DMS53 treated with DMSO at 0.1 percent for 48 hours (cell line): ENCODE data around the gene CWC27.

Experiments used
- DNase-seq: peaks from one replicate; lab custom pipeline; 2025; ENCODE audit not compliant: unreplicated experiment; lab: John Stamatoyannopoulos, UW

CWC27 gene

DNA sequence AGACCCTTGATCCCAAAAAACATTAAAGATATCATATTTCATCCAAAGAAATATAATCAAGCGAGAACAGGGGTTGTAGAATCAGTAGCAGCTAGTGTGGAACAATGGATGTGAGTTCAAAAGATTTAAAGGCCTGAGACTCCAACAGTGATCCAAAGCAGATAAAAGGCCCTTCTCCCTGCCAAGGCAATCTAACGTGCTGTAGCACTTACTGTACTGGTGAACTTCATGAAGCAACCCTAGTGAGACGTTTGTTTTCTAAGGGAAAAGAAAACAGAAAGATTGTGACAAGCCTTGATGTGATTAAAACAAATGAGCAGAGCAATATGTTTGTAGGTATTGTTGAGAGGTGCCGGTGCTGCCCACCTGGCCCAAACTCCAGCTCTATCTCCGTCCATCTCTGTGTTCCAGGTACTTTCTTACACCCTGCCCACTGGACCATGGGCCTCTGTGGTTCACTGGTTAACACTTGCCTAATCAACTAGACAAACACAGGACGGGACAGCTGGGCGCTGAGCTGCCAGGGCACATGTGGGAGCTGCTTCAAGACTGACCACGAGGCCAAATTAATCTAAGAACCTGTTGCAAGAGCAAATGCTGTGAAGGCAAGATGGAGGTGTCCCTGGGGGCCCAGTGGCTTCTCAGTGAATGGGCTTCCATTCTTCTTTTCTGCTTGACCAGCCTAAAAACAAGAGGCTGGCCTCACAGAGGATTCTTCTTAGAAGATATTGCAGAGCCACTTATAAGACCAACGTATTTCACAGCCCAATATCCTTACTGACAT lies 265.5 kb downstream of the CWC27 start:
- DNase-seq, result no peak

DNA sequence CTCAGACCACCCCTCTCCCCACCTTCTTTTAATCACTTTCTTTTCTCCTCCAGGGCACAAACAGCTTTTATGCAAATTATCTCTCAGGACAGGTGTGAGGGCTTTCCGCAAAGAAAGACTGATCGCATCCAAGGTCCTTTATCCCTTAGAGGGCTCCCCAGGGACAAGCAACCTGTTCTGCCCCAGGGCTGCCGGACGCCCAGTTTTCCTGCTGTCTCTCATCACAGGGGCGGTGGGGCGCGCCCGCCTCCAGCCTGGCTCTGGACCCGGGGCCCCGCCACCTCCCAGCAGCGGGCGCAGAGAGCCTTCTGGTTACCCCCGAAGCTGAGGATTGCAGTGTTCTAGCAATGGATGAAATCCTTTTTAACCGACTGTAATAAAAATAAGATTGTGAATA lies 266.1 kb downstream of the CWC27 start:
- no peak for DNase-seq

DNA sequence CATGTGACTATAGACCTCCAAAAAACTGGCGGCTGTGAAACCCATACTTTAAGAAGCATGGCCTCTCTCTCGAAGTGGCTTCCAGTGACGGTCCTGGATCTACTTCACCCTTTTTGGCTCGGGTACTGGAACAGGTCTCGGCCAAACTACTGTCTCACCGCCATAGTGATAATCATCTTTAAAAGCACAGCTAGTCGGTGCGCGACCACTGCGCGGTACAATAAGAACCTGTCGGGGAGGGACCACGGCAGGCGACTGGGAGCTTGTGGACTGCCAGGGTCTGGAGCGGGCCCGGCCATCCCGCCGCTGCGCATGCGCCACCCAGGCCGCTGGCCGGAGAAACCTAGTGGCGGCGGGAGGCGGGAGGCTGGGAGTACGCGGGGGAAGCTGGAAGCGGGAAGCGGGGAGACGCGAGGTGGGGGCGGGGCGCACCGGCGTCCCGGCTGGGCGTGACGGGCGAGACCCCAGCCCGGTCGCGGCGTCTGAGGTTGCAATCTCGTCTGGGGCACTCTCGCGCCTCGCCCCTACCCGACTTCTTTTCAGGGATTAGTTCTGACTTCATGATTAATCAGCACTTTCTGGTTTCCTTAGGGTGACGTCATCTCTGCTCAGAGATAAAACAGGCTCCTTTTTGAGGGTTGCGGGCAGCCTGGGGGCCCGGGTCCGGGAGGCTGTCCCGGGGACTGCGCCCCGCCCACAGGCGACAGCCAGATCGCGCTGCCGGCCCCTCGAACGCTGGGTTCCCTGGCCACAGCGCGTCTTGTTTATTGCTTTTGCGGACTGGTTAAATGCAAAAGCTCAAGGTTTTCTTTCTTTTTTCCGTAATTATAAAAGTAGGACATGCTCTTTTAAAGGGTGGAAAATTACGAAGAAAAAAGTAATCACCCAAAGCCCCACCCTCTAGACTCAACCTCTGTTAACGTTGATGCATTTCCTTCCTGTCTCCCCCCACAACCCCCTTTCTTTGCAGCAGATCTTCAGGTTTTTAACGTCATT lies 266.8 kb downstream of the CWC27 start:
- DNase-seq, result peak; percentile 82

DNA sequence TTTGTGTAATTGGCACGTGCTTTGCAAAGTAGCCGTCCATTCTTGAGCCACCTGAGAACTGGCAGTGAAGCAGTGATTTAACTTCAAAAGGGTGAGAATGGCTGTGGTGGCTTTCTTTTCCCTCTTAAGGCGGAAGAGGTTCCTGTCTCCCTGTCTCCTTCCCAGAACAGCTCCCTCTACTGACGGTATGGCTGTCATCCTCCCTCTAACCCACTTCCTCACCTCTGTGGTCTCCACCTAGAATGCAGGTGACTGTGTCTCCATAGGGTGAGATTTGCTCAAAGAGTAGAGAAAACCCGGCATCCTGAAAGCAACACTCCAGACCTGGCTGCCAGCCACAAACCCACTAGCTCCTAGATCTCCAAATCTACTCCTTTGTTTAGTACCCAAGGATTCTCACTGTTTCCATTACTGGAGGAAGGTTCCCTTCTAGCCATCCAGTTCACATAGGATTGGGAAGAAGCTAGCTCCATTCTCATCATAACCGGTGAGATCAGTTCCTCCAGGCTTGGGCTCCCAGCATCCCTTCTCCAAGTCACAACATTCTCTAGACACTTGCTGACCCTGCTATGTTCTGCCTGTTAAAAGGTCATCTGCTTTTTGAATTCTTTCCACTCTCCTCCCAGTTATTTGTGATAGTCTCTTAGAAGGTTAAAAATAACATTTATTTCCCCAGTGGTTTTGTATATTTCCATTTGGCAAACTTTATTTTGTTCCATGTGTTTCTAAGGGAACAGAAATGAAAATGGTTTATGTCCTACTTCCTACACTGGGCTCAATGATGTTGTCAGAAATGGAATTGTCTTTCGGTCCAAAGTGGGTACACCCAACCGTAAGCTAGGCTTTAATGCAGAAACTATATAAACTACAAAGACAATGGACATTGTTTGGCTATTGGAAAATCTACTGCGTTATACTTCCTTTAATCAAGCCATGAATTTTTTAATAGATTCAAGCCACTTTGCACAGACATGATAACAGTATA lies 269.4 kb downstream of the CWC27 start:
- DNase-seq, result peak; percentile 27

DNA sequence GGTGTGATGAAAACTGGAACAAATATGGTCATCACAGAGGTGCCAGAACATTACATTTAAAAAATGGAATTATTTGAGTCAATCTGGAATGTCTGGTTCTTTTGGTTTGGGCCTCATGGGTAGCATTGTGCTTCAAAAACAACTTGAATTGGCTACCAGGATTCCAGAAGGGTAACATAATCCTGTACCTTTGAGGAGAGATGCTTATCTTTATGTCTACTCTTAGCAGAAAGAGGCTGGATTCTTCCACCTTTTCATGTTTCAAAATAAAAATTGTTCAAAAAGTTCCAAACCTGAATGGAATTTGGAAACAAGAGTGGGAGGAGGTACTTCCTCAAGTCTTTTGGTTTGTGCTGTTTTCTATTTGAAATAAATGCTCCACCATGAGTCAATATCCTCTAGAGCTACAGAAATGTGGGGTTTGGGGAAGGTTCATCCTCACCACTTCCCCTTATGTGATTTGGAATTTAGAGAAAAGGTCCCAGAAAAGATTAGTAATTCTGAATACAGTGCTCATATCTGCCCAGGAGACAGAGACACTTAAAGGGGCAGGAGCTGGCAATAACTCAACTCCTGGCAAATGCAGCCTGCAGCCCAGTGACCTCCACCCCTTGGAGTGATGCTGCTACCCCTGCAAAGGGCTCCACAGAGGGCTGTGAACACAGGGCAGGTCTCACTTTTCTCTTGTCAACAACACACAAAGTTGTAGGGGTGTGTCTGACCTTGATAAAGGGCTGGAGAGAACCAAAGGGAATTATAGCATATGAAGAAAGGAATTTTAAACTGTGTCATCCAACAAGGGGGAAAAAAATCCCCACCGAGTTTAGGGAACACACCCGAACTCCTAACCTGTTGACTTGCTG lies 272.8 kb downstream of the CWC27 start:
- no peak for DNase-seq

DNA sequence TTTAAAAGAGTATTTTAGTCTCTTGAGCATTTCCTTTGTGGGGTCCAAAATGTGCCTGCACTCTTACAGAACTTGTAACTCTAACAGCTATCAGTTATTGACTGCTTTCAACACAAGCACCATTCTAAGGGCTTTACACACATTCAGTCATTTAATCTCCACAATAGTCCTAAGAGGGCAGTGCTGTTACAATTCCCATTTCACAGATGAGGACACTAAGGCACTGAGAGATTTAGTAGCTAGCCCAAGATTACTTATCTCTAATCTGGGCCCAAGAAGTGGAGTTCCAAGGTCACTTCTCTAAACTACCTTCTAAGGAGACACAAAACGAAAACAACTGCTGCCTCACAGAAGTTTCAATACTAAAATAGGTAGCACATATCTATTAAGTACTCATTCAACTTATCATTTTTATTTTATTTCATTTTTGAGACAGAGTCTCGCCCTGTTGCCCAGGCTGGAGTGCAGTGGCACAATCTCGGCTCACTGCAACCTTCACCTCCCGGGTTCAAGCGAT lies 275.2 kb downstream of the CWC27 start:
- no peak for DNase-seq

DNA sequence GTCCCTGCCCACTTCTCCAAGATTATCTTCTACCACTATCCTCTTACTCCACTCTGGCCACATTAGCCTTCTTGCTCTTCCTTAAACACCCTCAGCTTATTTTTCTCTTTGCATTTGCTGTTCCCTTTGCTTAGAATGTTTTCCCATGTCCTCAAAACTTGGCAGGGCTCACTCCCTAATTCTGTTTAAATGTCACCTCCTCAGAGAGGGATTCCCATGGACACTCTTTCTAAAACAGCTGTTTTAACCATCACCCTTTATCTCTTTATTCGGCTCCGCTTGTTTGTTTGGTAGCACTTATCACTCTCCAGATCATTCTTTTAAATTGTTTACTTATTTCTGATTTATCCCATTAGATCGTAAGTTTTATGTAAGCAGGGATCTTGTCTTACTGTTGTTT lies 278.5 kb downstream of the CWC27 start:
- DNase-seq, result no peak

DNA sequence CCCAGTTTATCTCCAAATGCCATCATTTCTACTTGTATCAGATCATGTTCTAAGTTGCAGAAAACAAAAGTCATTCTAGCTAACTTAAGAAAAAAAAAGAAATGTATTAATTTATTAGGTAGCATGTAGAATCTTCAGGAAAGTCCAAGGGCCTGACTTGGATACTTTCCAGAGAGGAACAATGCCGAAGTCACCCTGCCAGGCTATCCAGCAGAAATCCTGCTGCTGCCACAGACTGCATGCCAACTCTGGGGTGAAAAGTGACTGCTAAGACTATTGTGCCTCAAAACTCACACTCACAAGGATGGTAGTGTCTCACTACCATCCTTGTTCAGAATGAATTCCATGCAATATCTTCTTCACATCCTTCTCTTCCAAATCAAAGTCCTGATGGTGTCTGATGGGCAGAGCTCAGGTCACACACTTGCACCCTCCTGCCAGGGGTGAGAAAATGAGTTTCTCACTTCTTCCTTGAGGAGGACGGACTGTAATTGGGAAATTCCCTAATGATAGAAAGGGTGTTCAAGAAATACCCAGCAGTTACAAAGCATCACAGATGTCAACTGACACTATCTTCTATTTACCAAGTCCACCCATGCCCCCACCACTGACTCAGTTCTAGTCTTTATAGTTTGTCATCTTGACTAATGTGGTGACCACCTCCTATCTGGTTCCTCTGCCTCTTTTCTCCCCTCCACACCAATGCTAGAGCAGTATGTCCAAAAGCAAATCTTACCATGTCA lies 279.4 kb downstream of the CWC27 start:
- DNase-seq, result no peak

DNA sequence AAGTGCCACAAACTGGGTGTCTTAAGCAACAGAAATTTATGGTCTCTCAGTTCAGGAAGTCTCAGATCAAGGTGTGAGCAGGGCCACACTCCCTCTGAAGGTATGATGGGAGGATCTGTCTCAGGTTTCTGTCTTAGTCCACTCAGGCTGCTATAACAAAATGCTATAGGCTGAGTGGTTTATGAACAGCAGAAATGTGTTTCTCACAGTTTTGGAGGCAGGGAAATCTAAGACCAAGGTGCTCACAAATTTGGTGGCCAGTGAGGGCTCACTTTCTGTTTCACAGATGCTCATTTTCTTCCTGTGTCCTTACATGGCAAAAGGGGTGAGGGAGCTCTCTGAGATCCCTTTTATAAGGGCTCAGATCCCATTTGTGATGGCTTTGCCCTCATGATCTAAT lies 281.4 kb downstream of the CWC27 start:
- no peak for DNase-seq

DNA sequence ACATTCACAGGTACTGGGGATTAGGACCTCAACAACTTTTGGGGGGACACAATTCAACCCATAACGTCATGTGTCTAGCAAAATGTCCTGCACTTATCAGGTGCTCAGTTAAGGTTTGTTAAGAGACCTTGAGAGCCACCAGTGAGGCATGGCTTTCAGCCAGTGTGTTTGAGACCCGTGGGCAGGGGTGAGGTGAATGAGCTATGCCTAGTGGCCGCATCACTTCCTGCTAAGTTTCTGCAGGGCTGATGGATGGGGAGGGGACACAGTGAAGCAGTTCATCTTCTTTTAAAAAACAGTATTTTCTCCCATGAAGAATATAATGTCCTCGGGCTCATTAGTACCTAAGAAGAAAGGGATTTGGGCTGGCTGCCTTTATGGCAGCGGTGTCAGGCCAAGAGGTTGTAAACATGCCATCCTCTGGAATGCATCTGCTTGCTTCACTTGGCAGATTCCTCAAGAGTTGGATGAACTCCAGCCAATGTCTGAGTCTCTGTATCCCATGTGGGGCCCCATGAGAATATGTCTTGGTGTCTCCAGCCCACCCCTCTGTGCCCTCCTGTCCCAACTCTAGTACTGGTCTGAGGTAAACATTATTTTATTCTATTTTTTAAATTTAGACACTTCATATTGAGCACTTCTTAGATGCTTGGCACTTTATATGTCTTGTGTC lies 282.2 kb downstream of the CWC27 start:
- DNase-seq, result no peak

DNA sequence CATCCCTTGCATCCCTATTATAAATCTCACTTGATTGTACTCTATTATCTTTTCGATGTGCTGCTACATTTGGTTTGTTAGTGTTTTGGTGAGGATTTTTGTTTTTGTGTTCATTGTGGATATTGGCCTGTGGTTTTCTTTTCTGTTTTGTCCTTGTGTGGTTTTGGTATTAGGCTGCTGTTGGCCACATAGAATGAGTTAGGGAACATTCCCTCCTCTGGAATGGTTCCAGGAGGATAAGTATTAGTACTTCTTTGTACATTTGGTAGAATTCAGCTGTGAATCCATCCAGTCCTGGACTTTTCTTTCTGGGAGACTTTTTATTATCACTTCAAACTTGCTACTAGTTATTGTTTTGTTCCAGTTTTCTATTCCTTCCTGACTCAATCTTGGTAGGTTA lies 287.2 kb downstream of the CWC27 start:
- DNase-seq, result no peak

DNA sequence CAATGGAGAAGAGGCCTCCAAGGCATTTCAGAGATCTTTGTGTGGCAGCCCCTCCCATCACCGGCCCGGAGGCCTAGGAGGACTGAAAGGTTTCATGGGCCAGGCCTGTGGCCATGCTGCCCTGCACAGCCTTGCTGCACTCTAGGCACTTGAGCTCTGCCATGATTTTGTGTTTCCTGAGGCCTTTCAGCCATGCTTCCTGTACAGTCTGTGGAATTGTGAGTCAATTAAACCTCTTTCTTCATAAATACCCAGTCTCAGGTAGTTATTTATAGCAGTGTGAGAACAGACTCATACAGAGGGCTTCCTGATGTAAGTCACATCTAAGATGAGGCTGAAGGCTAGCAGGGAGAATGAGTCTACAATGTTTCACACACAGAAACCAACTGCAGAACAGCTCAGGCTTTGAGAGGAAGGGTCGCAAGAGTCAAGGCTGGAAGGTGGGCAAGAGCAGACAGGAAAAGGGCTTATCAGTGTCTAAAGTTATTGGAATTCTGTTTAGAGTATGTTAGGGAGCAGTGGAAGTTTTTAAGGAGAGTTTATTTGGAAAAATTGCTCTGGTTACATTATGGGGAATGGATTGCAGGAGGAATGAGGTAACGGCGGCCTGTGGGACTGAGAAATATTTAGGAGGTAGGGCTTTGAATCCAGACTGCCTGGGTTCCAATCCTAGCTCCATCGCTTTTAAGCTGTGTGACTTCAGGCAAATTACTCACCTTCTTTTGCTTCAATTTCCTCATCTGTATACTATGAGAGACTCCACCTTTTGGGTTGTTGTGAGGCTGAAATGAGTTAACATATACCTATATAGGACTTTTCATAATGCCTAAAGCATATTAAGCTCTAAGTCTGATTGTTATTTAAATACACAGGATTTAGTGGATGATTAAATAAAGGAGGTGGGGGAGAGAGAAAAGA lies 291.2 kb downstream of the CWC27 start:
- DNase-seq, result no peak

DNA sequence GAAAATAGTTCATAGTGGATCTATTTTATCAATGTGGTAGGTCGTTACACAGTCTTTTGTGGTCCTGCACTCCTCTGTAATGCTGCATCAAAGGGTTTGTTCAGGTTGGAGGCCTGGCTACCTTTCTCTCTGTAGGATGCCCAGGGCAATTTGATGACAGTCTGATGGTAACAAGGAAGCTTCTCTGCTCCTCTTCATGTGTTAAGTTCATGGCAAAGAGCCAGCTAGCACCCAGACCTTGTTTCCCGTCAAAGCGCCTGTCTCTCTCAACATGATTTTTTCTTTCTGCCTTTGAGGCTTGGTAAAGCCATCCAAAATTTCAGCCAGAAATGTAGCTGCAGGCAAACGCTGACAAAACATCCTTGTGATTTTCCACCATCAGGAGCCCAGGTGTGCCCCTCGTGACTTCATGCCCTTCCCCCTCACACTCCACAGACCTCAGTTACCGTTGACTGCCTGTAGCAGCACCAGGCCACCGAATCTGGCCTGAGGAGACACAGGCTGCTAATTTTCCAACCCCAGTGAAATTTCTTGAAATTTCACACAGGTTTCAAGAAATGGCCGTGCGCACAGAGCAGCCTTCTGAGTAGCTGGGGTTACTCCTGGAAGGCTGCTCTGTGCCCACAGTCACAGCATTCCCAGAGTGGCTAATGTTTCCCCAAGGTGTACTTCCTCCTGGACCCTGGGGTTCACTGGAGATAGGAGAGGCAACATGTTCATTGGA lies 292.7 kb downstream of the CWC27 start:
- DNase-seq, result no peak

DNA sequence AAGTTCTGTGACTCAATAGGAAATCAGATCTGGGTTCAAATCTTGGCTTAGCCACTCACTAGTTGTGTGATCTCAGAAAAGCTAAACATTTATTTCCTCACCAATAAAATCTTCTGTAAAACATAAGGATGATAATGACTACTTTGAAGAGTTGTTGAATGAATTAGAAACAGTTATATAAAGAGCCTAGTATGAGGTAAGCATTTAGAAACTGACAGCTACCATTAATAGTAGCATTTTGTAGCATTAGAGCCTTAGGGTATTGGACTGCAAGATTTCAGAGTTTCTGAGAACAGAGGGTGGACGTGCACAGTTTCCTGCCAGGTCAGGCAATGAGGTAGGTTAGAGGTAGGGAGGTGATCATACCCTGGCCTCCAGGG lies 293.2 kb downstream of the CWC27 start:
- no peak for DNase-seq

DNA sequence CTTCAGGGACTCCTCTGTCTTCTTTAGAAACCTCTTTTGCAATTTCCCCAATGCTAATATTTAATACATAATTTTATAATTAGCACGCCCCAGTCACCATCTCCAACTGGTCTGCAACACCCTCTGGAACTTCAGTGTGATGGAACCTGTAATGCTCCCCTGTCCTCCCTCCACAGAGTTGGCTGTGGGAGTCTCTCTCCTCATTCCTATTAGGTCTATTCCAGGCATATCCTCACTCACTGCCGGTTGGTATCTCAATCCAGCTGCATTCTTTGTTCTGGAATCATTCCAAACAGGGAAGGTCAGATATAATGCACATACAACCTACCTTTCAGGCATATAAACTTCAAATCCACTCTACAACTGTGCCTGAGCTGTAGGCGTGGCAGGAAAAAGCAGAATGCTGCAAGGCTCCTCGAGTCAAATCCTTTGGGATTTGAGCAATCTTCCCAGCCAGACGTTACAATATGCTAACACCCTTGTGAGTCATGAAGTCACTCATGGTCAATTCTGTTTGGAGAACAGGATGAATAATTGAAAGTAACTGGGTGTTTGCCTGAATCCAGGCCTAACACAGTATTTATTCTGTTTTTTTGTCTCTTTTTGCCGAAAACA lies 293.8 kb downstream of the CWC27 start:
- DNase-seq, result no peak

DNA sequence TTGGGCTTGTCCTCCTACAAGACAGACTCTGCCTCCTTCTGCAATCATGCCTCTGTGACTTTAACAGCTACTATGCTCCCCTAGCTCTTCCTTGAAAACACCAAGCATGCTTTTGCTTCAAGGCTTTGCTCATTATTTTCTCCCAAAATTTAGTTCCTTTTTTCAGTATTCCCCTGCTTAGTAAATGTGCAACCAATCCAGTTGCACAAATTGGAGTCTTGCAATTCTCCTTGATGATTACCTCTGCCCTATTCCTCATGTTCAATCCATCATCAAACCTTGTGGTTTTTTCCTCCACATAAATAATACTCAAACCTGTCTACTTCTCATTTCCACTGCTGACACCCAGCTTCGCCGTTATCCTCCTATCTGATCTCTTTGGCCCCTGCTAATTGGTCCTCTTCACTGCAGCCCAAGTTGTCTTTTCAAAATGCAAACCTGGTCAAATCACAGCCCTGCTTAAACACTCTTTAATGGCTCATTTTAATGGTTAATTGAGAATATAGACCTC lies 296.3 kb downstream of the CWC27 start:
- no peak for DNase-seq
